Measurements from ENCODE around the gene ZNF516. TPM values are rescaled to one million over a fixed set of nuclear protein-coding genes. Genes with fewer than 3 reads are reported as not detected.

Gene ZNF516
- total RNA-seq, 1 donor from 2014 or later: 1.6 TPM

GRCh38 chr18:76405681-76406356, 89.2 kb downstream of the ZNF516 start:
- no peak overlapping the region for H3K4me3 Mint-ChIP-seq
- H3K27me3 Mint-ChIP-seq: peaks cover 4% of the 10 kb centered on the region
- intact Hi-C loops (cut with micrococcal nuclease): no loop called here
- no peaks in the 10 kb centered on the region for H3K36me3 Mint-ChIP-seq (ENCODE audit: low read depth)
- peaks cover 4% of the 10 kb centered on the region for H3K4me1 Mint-ChIP-seq
- peak; percentile 81 for DNase-seq
- no peaks in the 10 kb centered on the region for H3K9me3 Mint-ChIP-seq
- no peak overlapping the region for H3K27ac Mint-ChIP-seq

GRCh38 chr18:76405280-76405679, 89.8 kb downstream of the ZNF516 start:
- Mint-ChIP-seq H3K4me1 (no peaks in the 10 kb centered on the region), H3K27ac (no peak overlapping the region), H3K9me3 (no peaks in the 10 kb centered on the region), H3K27me3 (peaks cover 4% of the 10 kb centered on the region), H3K36me3 (ENCODE audit: low read depth) (no peaks in the 10 kb centered on the region), H3K4me3 (no peak overlapping the region)
- DNase-seq: no peak
- intact Hi-C loops (cut with micrococcal nuclease): no loop called here

GRCh38 chr18:76404345-76404831, 90.7 kb downstream of the ZNF516 start:
- H3K4me3 Mint-ChIP-seq: no peak overlapping the region
- H3K4me1 Mint-ChIP-seq: no peaks in the 10 kb centered on the region
- no peak for DNase-seq
- no peaks in the 10 kb centered on the region for H3K9me3 Mint-ChIP-seq
- no peak overlapping the region for H3K27ac Mint-ChIP-seq
- peaks cover 4% of the 10 kb centered on the region for H3K27me3 Mint-ChIP-seq
- no peaks in the 10 kb centered on the region for H3K36me3 Mint-ChIP-seq (ENCODE audit: low read depth)
- intact Hi-C loops (cut with micrococcal nuclease): no loop called here

GRCh38 chr18:76402026-76402990, 92.7 kb downstream of the ZNF516 start:
- H3K36me3 Mint-ChIP-seq (ENCODE audit: low read depth): no peaks in the 10 kb centered on the region
- H3K4me3 Mint-ChIP-seq: no peak overlapping the region
- H3K4me1 Mint-ChIP-seq: peaks cover 4% of the 10 kb centered on the region
- intact Hi-C loops (cut with micrococcal nuclease): no loop called here
- no peaks in the 10 kb centered on the region for H3K9me3 Mint-ChIP-seq
- H3K27me3 Mint-ChIP-seq: peaks cover 4% of the 10 kb centered on the region
- no peak overlapping the region for H3K27ac Mint-ChIP-seq
- DNase-seq: no peak

- H3K4me1 Mint-ChIP-seq: peaks cover 4% of the 10 kb centered on the region
- DNase-seq: no peak
- intact Hi-C loops (cut with micrococcal nuclease): no loop called here
- no peak overlapping the region for H3K4me3 Mint-ChIP-seq
- H3K27me3 Mint-ChIP-seq: peaks cover 6% of the 10 kb centered on the region
- no peaks in the 10 kb centered on the region for H3K36me3 Mint-ChIP-seq (ENCODE audit: low read depth)
- H3K9me3 Mint-ChIP-seq: no peaks in the 10 kb centered on the region
- H3K27ac Mint-ChIP-seq: no peak overlapping the region
Observed at GRCh38 chr18:76401498-76401897, 93.5 kb downstream of the ZNF516 start.

- no peaks in the 10 kb centered on the region for H3K36me3 Mint-ChIP-seq (ENCODE audit: low read depth)
- DNase-seq: no peak
- H3K4me1 Mint-ChIP-seq: peaks cover 4% of the 10 kb centered on the region
- no peak overlapping the region for H3K27ac Mint-ChIP-seq
- no peak overlapping the region for H3K4me3 Mint-ChIP-seq
- peaks cover 9% of the 10 kb centered on the region for H3K27me3 Mint-ChIP-seq
- no peaks in the 10 kb centered on the region for H3K9me3 Mint-ChIP-seq
- intact Hi-C loops (cut with micrococcal nuclease): loop anchor here (1.0 kb wide), 2 partner anchors 286 to 310 kb away; no protein-coding TSS in a partner anchor
Observed at GRCh38 chr18:76399613-76400391, 95.2 kb downstream of the ZNF516 start.

- no peaks in the 10 kb centered on the region for H3K9me3 Mint-ChIP-seq
- H3K27me3 Mint-ChIP-seq: peaks cover 9% of the 10 kb centered on the region
- peak; percentile 93 for DNase-seq
- no peak overlapping the region for H3K4me3 Mint-ChIP-seq
- H3K36me3 Mint-ChIP-seq (ENCODE audit: low read depth): no peaks in the 10 kb centered on the region
- no peak overlapping the region for H3K27ac Mint-ChIP-seq
- H3K4me1 Mint-ChIP-seq: peaks cover 4% of the 10 kb centered on the region
- intact Hi-C loops (cut with micrococcal nuclease): loop anchor here (1.0 kb wide), 2 partner anchors 287 to 311 kb away; no protein-coding TSS in a partner anchor
Observed at GRCh38 chr18:76398896-76399612, 96.0 kb downstream of the ZNF516 start.

GRCh38 chr18:76398295-76398694, 96.7 kb downstream of the ZNF516 start:
- Mint-ChIP-seq H3K36me3 (ENCODE audit: low read depth) (no peaks in the 10 kb centered on the region), H3K27ac (no peak overlapping the region), H3K4me3 (no peak overlapping the region), H3K27me3 (peaks cover 9% of the 10 kb centered on the region), H3K9me3 (no peaks in the 10 kb centered on the region), H3K4me1 (peaks cover 4% of the 10 kb centered on the region)
- intact Hi-C loops (cut with micrococcal nuclease): no loop called here
- DNase-seq: no peak

GRCh38 chr18:76397631-76398030, 97.4 kb downstream of the ZNF516 start:
- H3K36me3 Mint-ChIP-seq (ENCODE audit: low read depth): no peaks in the 10 kb centered on the region
- intact Hi-C loops (cut with micrococcal nuclease): no loop called here
- no peak overlapping the region for H3K4me3 Mint-ChIP-seq
- H3K27ac Mint-ChIP-seq: no peak overlapping the region
- H3K4me1 Mint-ChIP-seq: peaks cover 4% of the 10 kb centered on the region
- no peak for DNase-seq
- H3K9me3 Mint-ChIP-seq: no peaks in the 10 kb centered on the region
- H3K27me3 Mint-ChIP-seq: peaks cover 9% of the 10 kb centered on the region

- H3K36me3 Mint-ChIP-seq (ENCODE audit: low read depth): no peaks in the 10 kb centered on the region
- H3K27ac Mint-ChIP-seq: no peak overlapping the region
- H3K9me3 Mint-ChIP-seq: no peaks in the 10 kb centered on the region
- H3K4me1 Mint-ChIP-seq: peaks cover 4% of the 10 kb centered on the region
- no peak overlapping the region for H3K4me3 Mint-ChIP-seq
- no peak for DNase-seq
- intact Hi-C loops (cut with micrococcal nuclease): no loop called here
- peaks cover 9% of the 10 kb centered on the region for H3K27me3 Mint-ChIP-seq
Observed at GRCh38 chr18:76396792-76397191, 98.2 kb downstream of the ZNF516 start.

GRCh38 chr18:76395609-76396008, 99.4 kb downstream of the ZNF516 start:
- no peaks in the 10 kb centered on the region for H3K36me3 Mint-ChIP-seq (ENCODE audit: low read depth)
- DNase-seq: no peak
- peaks cover 9% of the 10 kb centered on the region for H3K27me3 Mint-ChIP-seq

GRCh38 chr18:76394780-76395476, 100.1 kb downstream of the ZNF516 start:
- Mint-ChIP-seq H3K27ac (no peak overlapping the region), H3K4me1 (peaks cover 4% of the 10 kb centered on the region), H3K36me3 (ENCODE audit: low read depth) (no peaks in the 10 kb centered on the region), H3K9me3 (no peaks in the 10 kb centered on the region), H3K4me3 (no peak overlapping the region), H3K27me3 (peaks cover 8% of the 10 kb centered on the region)
- no peak for DNase-seq
- intact Hi-C loops (cut with micrococcal nuclease): no loop called here

More at GRCh38 chr18:76395609-76396008, 99.4 kb downstream of the ZNF516 start:
- no peak overlapping the region for H3K27ac Mint-ChIP-seq
- H3K4me1 Mint-ChIP-seq: peaks cover 4% of the 10 kb centered on the region
- intact Hi-C loops (cut with micrococcal nuclease): no loop called here
- H3K4me3 Mint-ChIP-seq: no peak overlapping the region
- H3K9me3 Mint-ChIP-seq: no peaks in the 10 kb centered on the region

All from activated CD4-positive, alpha-beta T cell treated with anti-CD3 and anti-CD28 coated beads, Interleukin-2, amount 10 ng/mL, durations not matched to agents 24 days and 14 days (primary cell).